ENCODE results near the gene STRBP.

GRCh38 chr9:123073991-123074422, 194.4 kb downstream of the STRBP start:
- TF ChIP-seq CTCF (IDR thresholded peaks at IDR 0.05) (no peak), POLR2AphosphoS5 (IDR thresholded peaks at IDR 0.05; ENCODE audit: insufficient read depth in 1 of 2, low read depth in 1 of 2) (no peak), POLR2A (IDR thresholded peaks at IDR 0.05) (no peak)
